ENCODE results near the gene TSPO2. TPM values are rescaled to one million over a fixed set of nuclear protein-coding genes. Genes with fewer than 3 reads are reported as not detected.
"Not testable (repeated sequence)": the region's sequence is repeated elsewhere in the genome, so short reads cannot be mapped to it uniquely, and the experiment has no call there.

The TSPO2 gene
- total RNA-seq, 2 donors from 2014 or later = not detected

DNA sequence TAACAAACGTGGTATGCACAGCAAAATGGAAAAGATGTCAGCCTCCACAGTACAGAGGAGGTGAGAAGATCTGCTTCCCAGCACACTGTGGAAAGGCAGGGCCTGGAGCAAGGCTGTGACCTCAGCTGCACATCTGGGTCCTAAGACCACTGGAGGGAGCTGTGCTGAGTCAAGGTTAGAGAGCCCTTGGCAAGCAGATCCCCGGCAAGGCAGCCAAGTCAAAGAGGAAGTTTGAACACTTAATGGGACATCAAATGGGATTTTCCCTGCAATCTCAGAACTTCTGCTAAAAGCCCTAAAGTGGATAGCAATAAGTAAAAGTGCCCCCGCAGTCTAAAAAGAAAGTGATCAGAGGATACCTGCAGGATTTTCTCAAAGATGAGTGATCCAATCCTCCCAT, 42.7 kb upstream of the TSPO2 start:
- TF ChIP-seq, protein P1, sequence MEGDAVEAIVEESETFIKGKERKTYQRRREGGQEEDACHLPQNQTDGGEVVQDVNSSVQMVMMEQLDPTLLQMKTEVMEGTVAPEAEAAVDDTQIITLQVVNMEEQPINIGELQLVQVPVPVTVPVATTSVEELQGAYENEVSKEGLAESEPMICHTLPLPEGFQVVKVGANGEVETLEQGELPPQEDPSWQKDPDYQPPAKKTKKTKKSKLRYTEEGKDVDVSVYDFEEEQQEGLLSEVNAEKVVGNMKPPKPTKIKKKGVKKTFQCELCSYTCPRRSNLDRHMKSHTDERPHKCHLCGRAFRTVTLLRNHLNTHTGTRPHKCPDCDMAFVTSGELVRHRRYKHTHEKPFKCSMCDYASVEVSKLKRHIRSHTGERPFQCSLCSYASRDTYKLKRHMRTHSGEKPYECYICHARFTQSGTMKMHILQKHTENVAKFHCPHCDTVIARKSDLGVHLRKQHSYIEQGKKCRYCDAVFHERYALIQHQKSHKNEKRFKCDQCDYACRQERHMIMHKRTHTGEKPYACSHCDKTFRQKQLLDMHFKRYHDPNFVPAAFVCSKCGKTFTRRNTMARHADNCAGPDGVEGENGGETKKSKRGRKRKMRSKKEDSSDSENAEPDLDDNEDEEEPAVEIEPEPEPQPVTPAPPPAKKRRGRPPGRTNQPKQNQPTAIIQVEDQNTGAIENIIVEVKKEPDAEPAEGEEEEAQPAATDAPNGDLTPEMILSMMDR (IDR thresholded peaks at IDR 0.05) = no peak
- intact Hi-C loops (cut with DNase I) = no loop called here
- peak; percentile 67 for DNase-seq
- Histone ChIP-seq H3K4me1 (peaks cover 14% of the 10 kb centered on the region), H3K36me3 (no peaks in the 10 kb centered on the region), H3K9me3 (no peaks in the 10 kb centered on the region), H3K9ac (ENCODE audit: low read depth in 2 of 2, low read length in 2 of 2) (no peak overlapping the region), H3K27ac (no peak overlapping the region), H3K27me3 (no peaks in the 10 kb centered on the region), H3K4me3 (no peak overlapping the region)

DNA sequence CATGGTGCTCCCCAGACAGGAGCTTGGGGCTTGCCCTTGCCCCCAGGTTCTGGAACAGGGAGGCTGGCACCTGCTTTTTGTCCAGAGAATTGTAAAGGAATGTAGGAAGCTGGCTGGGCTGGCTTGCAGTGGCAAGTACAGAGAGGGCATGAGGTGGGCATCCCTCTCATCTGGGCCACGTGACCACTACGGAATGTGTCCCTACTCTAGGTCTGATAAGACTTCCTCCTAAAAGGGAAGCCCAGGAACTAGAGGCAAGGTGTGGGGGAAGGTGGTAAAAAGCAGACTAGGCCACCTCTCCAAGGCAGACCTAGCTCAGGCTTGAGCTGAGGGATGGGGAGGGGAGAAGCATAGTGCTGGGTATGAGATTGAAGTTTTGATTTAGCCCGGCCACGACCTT, 42.0 kb upstream of the TSPO2 start:
- H3K27me3 ChIP-seq = no peaks in the 10 kb centered on the region
- H3K4me1 ChIP-seq = peaks cover 14% of the 10 kb centered on the region
- no peaks in the 10 kb centered on the region for H3K9me3 ChIP-seq
- TF ChIP-seq, protein P1 (IDR thresholded peaks at IDR 0.05) = no peak
- H3K27ac ChIP-seq = no peak overlapping the region
- H3K9ac ChIP-seq (ENCODE audit: low read depth in 2 of 2, low read length in 2 of 2) = peak overlapping the region in 1 of 2 donors; percentile 12
- H3K36me3 ChIP-seq = no peaks in the 10 kb centered on the region
- no peak for DNase-seq
- intact Hi-C loops (cut with DNase I) = no loop called here
- H3K4me3 ChIP-seq = no peak overlapping the region

DNA sequence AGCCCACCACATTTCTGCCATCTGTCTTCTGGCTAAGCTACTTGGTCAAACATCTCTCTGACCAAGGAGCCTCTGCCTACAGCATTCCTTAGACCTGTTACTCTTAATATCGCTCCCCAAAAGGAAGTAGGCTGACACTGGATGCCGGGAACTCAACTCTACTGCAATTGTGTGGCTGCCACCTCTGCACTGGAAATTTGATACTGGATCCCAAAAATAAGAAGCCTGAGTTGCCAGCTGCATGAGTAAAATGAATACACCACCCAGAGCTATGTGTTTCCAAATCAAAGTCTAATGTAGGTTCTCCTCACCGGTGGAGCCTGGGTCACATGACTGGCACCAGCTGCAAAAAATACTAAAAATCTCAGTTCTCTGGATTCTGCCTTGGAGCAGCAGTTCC, 40.1 kb upstream of the TSPO2 start:
- Histone ChIP-seq H3K9me3 (no peaks in the 10 kb centered on the region), H3K36me3 (no peaks in the 10 kb centered on the region), H3K4me1 (peaks cover 2% of the 10 kb centered on the region), H3K27me3 (no peaks in the 10 kb centered on the region), H3K27ac (no peak overlapping the region), H3K4me3 (no peak overlapping the region), H3K9ac (ENCODE audit: low read depth in 2 of 2, low read length in 2 of 2) (no peak overlapping the region)
- no peak for DNase-seq
- TF ChIP-seq, protein P1 (IDR thresholded peaks at IDR 0.05) = no peak
- intact Hi-C loops (cut with DNase I) = no loop called here

DNA sequence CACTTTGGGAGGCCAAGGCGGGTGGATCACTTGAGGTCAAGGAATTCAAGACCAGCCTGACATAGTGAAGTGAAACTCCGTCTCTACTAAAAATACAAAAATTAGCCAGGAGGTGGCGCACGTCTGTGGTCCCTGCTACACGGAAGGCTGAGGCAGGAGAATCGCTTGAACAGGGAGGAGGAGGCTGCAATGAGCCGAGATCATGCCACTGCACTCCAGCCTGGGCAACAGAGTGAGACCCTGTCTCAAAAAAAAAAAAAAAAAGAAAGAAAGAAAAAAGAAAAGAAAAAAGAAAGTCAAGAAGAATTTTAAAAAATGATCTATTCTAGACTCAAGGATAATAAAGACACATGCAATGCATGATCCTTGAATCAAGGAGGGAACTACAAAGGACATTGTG, 36.0 kb upstream of the TSPO2 start:
- not testable (repeated sequence) for H3K4me1 ChIP-seq; H3K36me3 ChIP-seq; H3K4me3 ChIP-seq; H3K27me3 ChIP-seq; H3K9ac ChIP-seq (ENCODE audit: low read depth in 2 of 2, low read length in 2 of 2); H3K9me3 ChIP-seq; H3K27ac ChIP-seq
- TF ChIP-seq, protein P1 (IDR thresholded peaks at IDR 0.05) = peak; percentile 42
- DNase-seq = peak; percentile 77
- intact Hi-C loops (cut with DNase I) = loop anchor here (5.0 kb wide), 1 partner anchor 61 kb away; no protein-coding TSS in a partner anchor

DNA sequence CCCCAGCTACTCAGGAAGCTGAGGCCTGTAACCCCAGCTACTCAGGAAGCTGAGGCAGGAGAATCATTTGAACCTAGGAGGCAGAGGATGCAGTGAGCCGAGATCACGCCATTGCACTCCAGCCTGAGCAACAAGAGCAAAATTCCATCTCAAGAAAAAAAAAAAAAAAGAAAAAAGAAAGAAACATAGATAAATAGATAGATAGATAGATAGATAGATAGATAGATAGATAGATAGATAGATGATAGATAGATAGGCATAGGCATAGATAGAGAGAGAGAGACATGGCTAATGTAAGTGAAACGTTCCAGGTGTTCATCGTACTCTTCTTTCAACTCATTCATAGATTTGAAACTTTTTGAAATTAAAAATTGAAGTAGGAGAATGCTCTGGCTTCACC, 35.3 kb upstream of the TSPO2 start:
- not testable (repeated sequence) for H3K9me3 ChIP-seq; H3K36me3 ChIP-seq; H3K4me3 ChIP-seq; H3K9ac ChIP-seq (ENCODE audit: low read depth in 2 of 2, low read length in 2 of 2); H3K27ac ChIP-seq; H3K27me3 ChIP-seq; H3K4me1 ChIP-seq; DNase-seq
- intact Hi-C loops (cut with DNase I) = loop anchor here (5.0 kb wide), 1 partner anchor 60 kb away; no protein-coding TSS in a partner anchor

DNA sequence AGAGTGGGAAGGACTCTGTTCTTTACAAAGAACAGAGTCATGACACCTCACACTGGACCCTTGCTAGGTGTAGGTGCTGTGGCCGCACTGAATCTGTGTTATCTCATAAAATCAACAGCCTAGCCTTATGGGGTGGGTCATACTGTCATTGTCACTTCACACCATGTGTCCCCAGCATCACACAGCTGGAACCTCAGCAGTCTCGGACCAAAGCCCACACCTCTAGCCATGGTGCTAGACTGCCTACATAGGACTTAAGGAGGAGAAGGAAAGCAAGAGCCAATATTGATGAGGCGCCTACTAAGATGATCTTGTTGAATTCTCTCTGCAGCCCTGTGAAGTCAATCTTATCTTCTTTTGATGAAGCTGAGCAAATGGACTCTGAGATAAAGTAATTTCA, 34.3 kb upstream of the TSPO2 start:
- H3K4me1 ChIP-seq = no peaks in the 10 kb centered on the region
- H3K9me3 ChIP-seq = no peaks in the 10 kb centered on the region
- no peak for DNase-seq
- H3K27ac ChIP-seq = no peak overlapping the region
- no peaks in the 10 kb centered on the region for H3K27me3 ChIP-seq
- no peaks in the 10 kb centered on the region for H3K36me3 ChIP-seq
- no peak overlapping the region for H3K9ac ChIP-seq (ENCODE audit: low read depth in 2 of 2, low read length in 2 of 2)
- H3K4me3 ChIP-seq = no peak overlapping the region
- TF ChIP-seq, protein P1 (IDR thresholded peaks at IDR 0.05) = no peak
- intact Hi-C loops (cut with DNase I) = loop anchor here (5.0 kb wide), 1 partner anchor 59 kb away; no protein-coding TSS in a partner anchor

All from colonic mucosa (tissue), 4 donors.